KMS-11 (cell line): ENCODE results near the gene ZSWIM6.

Experiments
- H2AFZ ChIP-seq: fragments of 200-600 bp; sonication (generic); 2 replicates; pipeline ENCODE4 v1.6.1; 2016; ENCODE audit warnings: antibody characterized with exemption, mixed run types, low read depth
- H3K27ac ChIP-seq: fragments of 200-600 bp; sonication (generic); 2 replicates; pipeline ENCODE4 v1.6.1; 2016; ENCODE audit warnings: mild to moderate bottlenecking, mixed run types
- H3K27me3 ChIP-seq: fragments of 200-600 bp; sonication (generic); 2 replicates; pipeline ENCODE4 v1.6.1; 2017; ENCODE audit warnings: mild to moderate bottlenecking, low read depth, mixed run types, moderate library complexity; ENCODE audit not compliant: insufficient read depth
- H3K36me3 ChIP-seq: fragments of 200-600 bp; sonication (generic); 2 replicates; pipeline ENCODE4 v1.6.1; 2017; ENCODE audit warnings: mild to moderate bottlenecking, mixed run types; ENCODE audit not compliant: insufficient read depth
- H3K4me1 ChIP-seq: fragments of 200-600 bp; sonication (generic); 2 replicates; pipeline ENCODE4 v1.6.1; 2016; ENCODE audit warnings: mild to moderate bottlenecking, low read depth, mixed run types; ENCODE audit not compliant: poor library complexity, severe bottlenecking
- H3K4me2 ChIP-seq: fragments of 200-600 bp; sonication (generic); 2 replicates; pipeline ENCODE4 v1.7.0; 2016; ENCODE audit warnings: mild to moderate bottlenecking, mixed run types
- H3K4me3 ChIP-seq: fragments of 200-600 bp; sonication (generic); IDR thresholded peaks from 2 replicates; pipeline ENCODE4 v1.6.1; 2017; ENCODE audit warnings: low read depth, low read length, mixed read lengths; ENCODE audit not compliant: insufficient read depth
- H3K79me2 ChIP-seq: fragments of 200-600 bp; sonication (generic); 2 replicates; pipeline ENCODE4 v1.6.1; 2016; ENCODE audit warnings: low read depth, mixed run types; ENCODE audit not compliant: insufficient read depth
- H3K9ac ChIP-seq: fragments of 200-600 bp; sonication (generic); 2 replicates; pipeline ENCODE4 v1.6.1; 2016; ENCODE audit warnings: mild to moderate bottlenecking, mixed run types
- H4K20me1 ChIP-seq: fragments of 200-600 bp; sonication (generic); 2 replicates; pipeline ENCODE4 v1.6.1; 2016; ENCODE audit warnings: mild to moderate bottlenecking, mixed run types; ENCODE audit not compliant: insufficient read depth
- CTCF ChIP-seq: fragments of 200-600 bp; sonication (generic); conservative IDR thresholded peaks from 2 replicates; pipeline ENCODE4 v1.6.1; 2017; ENCODE audit warnings: low read depth, mild to moderate bottlenecking, antibody characterized with exemption, low read length, moderate library complexity, mixed read lengths

ZSWIM6 gene

DNA sequence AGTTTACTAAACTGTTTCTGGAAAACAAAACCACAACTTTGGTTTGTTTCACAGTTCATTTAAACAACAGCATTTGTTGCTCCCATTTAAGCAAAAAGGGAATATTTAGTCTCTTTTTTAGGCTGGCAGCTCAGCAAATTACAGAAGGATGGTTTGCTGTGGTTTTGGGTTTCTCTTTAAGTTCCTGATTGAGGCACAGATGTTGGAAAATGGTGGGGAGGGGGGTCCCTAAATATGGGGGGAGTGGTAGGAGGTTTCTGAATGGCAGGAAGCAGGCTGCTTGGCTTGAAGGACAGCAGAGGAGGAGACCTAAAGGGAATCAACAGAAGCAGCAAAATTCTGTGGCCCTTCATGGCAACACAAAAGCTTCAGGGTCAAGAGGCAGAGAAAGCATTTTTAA lies 263.4 kb downstream of the ZSWIM6 start:
- H3K79me2 ChIP-seq, result no peaks in the 10 kb centered on the region
- H3K9ac ChIP-seq, result no peak overlapping the region
- H3K27ac ChIP-seq, result no peak overlapping the region
- H4K20me1 ChIP-seq, result no peaks in the 10 kb centered on the region
- no peak overlapping the region for H3K4me2 ChIP-seq
- no peak for TF ChIP-seq CTCF
- no peaks in the 10 kb centered on the region for H3K27me3 ChIP-seq
- no peak overlapping the region for H3K4me3 ChIP-seq
- H2AFZ ChIP-seq, result no peak overlapping the region
- H3K36me3 ChIP-seq, result no peaks in the 10 kb centered on the region
- H3K4me1 ChIP-seq, result no peaks in the 10 kb centered on the region
